BJ (cell line): ENCODE measurements around the gene PRDM16. TPM values are rescaled to one million over a fixed set of nuclear protein-coding genes. Genes with fewer than 3 reads are reported as not detected.

Experiments
- CTCF ChIA-PET: fragments of 350-600 bp; formaldehyde crosslinking; extraction: SDS; loops from one replicate; lab custom pipeline; 2021; ENCODE audit warnings: antibody characterized with exemption, inconsistent platforms; lab: Yijun Ruan, JAX
- POLR2A ChIA-PET: fragments of 300-600 bp; sonication (Branson Sonifier 250); formaldehyde crosslinking; extraction: SDS; loops from one replicate; lab custom pipeline; 2021; ENCODE audit warnings: antibody characterized with exemption; lab: Charles Lee
- DNase-seq: peaks from one replicate; pipeline ENCODE4 v3.0.0-alpha.2; 2011; ENCODE audit warnings: low read depth
- H3K27me3 ChIP-seq: 2 replicates; pipeline ENCODE4 v1.6.0; 2011; ENCODE audit warnings: low read length; ENCODE audit not compliant: control insufficient read depth, insufficient read depth
- H3K36me3 ChIP-seq: 2 replicates; pipeline ENCODE4 v1.5.1; 2011; ENCODE audit warnings: low read length; ENCODE audit not compliant: control insufficient read depth, insufficient read depth
- H3K4me3 ChIP-seq: 2 replicates; pipeline ENCODE4 v1.5.1; 2011; ENCODE audit warnings: low read depth, mild to moderate bottlenecking, control low read depth, low read length
- CTCF ChIP-seq: IDR thresholded peaks from 2 replicates; pipeline ENCODE4 v1.5.1; 2011; ENCODE audit warnings: low read depth, mild to moderate bottlenecking, control low read depth, inconsistent platforms, low read length, moderate library complexity; ENCODE audit not compliant: insufficient read depth
- polyA plus RNA-seq: library from polyadenylated mRNA; depleted of rRNA; stranded (reverse); fragments of >200 nt; gene quantifications from 2 replicates; pipeline ENCODE4 v1.2.3, GENCODE V29; 2011

The PRDM16 gene
- polyA plus RNA-seq, 1 experiment: 0.02 TPM

GRCh38 chr1:3093898-3094626, 25.1 kb downstream of the PRDM16 start:
- ChIA-PET POLR2A (no interaction called here), CTCF (no interaction called here)
- Histone ChIP-seq H3K4me3 (no peak overlapping the region), H3K36me3 (no peaks in the 10 kb centered on the region), H3K27me3 (no peaks in the 10 kb centered on the region)
- DNase-seq: no peak
- TF ChIP-seq CTCF: no peak

- H3K4me3 ChIP-seq: no peak overlapping the region
- ChIA-PET POLR2A (no interaction called here), CTCF (interaction anchor here (0.6 kb wide), 1 partner anchor 224 kb away, joined by 3 read pairs; no protein-coding TSS in a partner anchor)
- no peak for DNase-seq
- H3K27me3 ChIP-seq: no peaks in the 10 kb centered on the region
- no peak for TF ChIP-seq CTCF
- H3K36me3 ChIP-seq: no peaks in the 10 kb centered on the region
Observed at GRCh38 chr1:3094863-3095780, 26.1 kb downstream of the PRDM16 start.

GRCh38 chr1:3096345-3096744, 27.3 kb downstream of the PRDM16 start:
- CTCF ChIA-PET: no interaction called here
- no peaks in the 10 kb centered on the region for H3K36me3 ChIP-seq
- TF ChIP-seq CTCF: no peak
- POLR2A ChIA-PET: no interaction called here
- no peaks in the 10 kb centered on the region for H3K27me3 ChIP-seq
- H3K4me3 ChIP-seq: no peak overlapping the region
- DNase-seq: no peak

- no peak for DNase-seq
- POLR2A ChIA-PET: no interaction called here
- H3K36me3 ChIP-seq: no peaks in the 10 kb centered on the region
- no peak for TF ChIP-seq CTCF
- no peak overlapping the region for H3K4me3 ChIP-seq
- CTCF ChIA-PET: no interaction called here
- H3K27me3 ChIP-seq: no peaks in the 10 kb centered on the region
Observed at GRCh38 chr1:3097231-3097630, 28.2 kb downstream of the PRDM16 start.

- ChIA-PET CTCF (no interaction called here), POLR2A (no interaction called here)
- TF ChIP-seq CTCF: no peak
- Histone ChIP-seq H3K36me3 (no peaks in the 10 kb centered on the region), H3K27me3 (no peaks in the 10 kb centered on the region), H3K4me3 (no peak overlapping the region)
- DNase-seq: no peak
Observed at GRCh38 chr1:3097861-3098260, 28.9 kb downstream of the PRDM16 start.
